Mesendoderm (in vitro differentiated cells): ENCODE results near the gene ARF3.
A peak's percentile ranks its signal among the peaks of the same experiment; 100 is the strongest.

Experiments used
- DNase-seq: peaks from one replicate; pipeline ENCODE4 v3.0.0; 2013
- H2AK5ac ChIP-seq: 2 replicates; pipeline ENCODE4 v1.6.1; 2013; ENCODE audit warnings: low read length, inconsistent platforms
- H2BK120ac ChIP-seq: 2 replicates; pipeline ENCODE4 v1.6.1; 2013; ENCODE audit warnings: low read depth, mild to moderate bottlenecking, low read length, moderate library complexity, mixed read lengths
- H2BK15ac ChIP-seq: replicated peaks from 2 replicates; pipeline ENCODE4 v1.6.1; 2013; ENCODE audit warnings: low read depth, mild to moderate bottlenecking, moderate library complexity
- H2BK5ac ChIP-seq: 2 replicates; pipeline ENCODE4 v1.6.1; 2013; ENCODE audit warnings: low read length, inconsistent platforms
- H3K18ac ChIP-seq: 2 replicates; pipeline ENCODE4 v1.6.1; 2013; ENCODE audit warnings: mild to moderate bottlenecking, low read length, mixed read lengths
- H3K23ac ChIP-seq: one replicate; pipeline ENCODE4 v1.6.1; 2013; ENCODE audit warnings: low read length
- H3K27ac ChIP-seq: 2 replicates; pipeline ENCODE4 v1.5.1; 2013; ENCODE audit warnings: low read depth, mild to moderate bottlenecking, inconsistent platforms, low read length, moderate library complexity
- H3K27me3 ChIP-seq: 2 replicates; pipeline ENCODE4 v1.6.1; 2013; ENCODE audit warnings: low read length, control low read depth, mild to moderate bottlenecking, inconsistent platforms; ENCODE audit not compliant: insufficient read depth, poor library complexity
- H3K36me3 ChIP-seq: 2 replicates; pipeline ENCODE4 v1.6.1; 2013; ENCODE audit warnings: low read length, inconsistent platforms; ENCODE audit not compliant: control insufficient read depth, insufficient read depth
- H3K4ac ChIP-seq: one replicate; pipeline ENCODE4 v1.6.1; 2013; ENCODE audit warnings: low read depth, mild to moderate bottlenecking, low read length, moderate library complexity
- H3K4me1 ChIP-seq: 2 replicates; pipeline ENCODE4 v1.6.1; 2013; ENCODE audit warnings: low read depth, low read length, inconsistent platforms; ENCODE audit not compliant: control insufficient read depth
- H3K4me2 ChIP-seq: 2 replicates; pipeline ENCODE4 v1.6.1; 2013; ENCODE audit warnings: low read length
- H3K4me3 ChIP-seq: 2 replicates; pipeline ENCODE4 v1.5.1; 2013; ENCODE audit warnings: mild to moderate bottlenecking, low read length
- H3K56ac ChIP-seq: one replicate; pipeline ENCODE4 v1.6.1; 2013; ENCODE audit warnings: low read length
- H3K79me1 ChIP-seq: 2 replicates; pipeline ENCODE4 v1.6.1; 2013; ENCODE audit warnings: low read length, inconsistent platforms
- H3K79me2 ChIP-seq: 2 replicates; pipeline ENCODE4 v1.6.1; 2013; ENCODE audit warnings: mild to moderate bottlenecking, low read length; ENCODE audit not compliant: control insufficient read depth, insufficient read depth
- H3K9ac ChIP-seq: 2 replicates; pipeline ENCODE4 v1.6.1; 2013; ENCODE audit warnings: low read length, inconsistent platforms
- H4K5ac ChIP-seq: one replicate; pipeline ENCODE4 v1.6.1; 2013; ENCODE audit warnings: low read length
- H4K8ac ChIP-seq: one replicate; pipeline ENCODE4 v1.6.1; 2013; ENCODE audit warnings: low read depth, mild to moderate bottlenecking, control low read depth, low read length, moderate library complexity
- WGBS: extraction: QIAGEN DNeasy Blood & Tissue Kit; methylation state at CpG from one replicate; pipeline ENCODE4 v1.1.7; 2013; ENCODE audit warnings: low lambda C conversion rate, missing lambda C conversion rate; ENCODE audit not compliant: insufficient coverage; ENCODE audit errors: extremely low coverage; 5-methylcytosine and 5-hydroxymethylcytosine counted together

Gene ARF3

DNA sequence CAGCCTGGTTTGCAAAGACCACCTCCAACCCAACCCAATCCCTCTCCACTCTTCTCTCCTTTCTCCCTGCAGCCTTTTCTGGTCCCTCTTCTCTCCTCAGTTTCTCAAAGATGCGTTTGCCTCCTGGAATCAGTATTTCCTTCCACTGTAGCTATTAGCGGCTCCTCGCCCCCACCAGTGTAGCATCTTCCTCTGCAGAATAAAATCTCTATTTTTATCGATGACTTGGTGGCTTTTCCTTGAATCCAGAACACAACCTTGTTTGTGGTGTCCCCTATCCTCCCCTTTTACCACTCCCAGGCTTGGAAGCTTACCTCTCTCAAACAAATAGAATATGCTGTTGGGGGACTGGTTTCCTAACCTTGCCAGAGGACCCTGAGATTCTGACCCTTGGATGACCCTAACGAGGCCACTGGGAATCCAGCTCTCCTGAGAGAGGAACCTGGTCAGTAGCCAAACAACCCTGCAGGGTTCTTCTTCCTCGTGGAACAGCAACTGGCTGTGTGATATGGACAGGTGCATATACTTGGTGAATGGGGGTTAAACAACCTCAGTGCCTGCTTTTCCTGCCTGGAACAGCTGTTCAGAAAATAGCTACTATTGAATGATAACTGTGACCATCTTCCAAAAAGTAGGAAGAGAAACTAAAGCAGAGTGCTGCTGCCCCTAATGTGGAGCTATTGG is 25.3 kb upstream of the ARF3 start:
- Histone ChIP-seq H2BK5ac (no peak overlapping the region), H3K4me3 (no peak overlapping the region), H3K79me2 (no peaks in the 10 kb centered on the region), H3K36me3 (no peaks in the 10 kb centered on the region), H3K9ac (no peak overlapping the region), H3K27me3 (peaks cover 71% of the 10 kb centered on the region), H4K5ac (no peak overlapping the region), H3K27ac (no peak overlapping the region), H2AK5ac (no peak overlapping the region), H3K56ac (no peak overlapping the region), H3K4me2 (no peak overlapping the region), H3K18ac (no peak overlapping the region), H2BK120ac (no peak overlapping the region), H4K8ac (no peak overlapping the region), H2BK15ac (no peak overlapping the region), H3K23ac (no peak overlapping the region), H3K79me1 (no peaks in the 10 kb centered on the region), H3K4me1 (no peaks in the 10 kb centered on the region), H3K4ac (no peak overlapping the region)
- WGBS: no CpG with 5 or more reads among the region's 6 CpGs
- DNase-seq: no peak

GRCh38 chr12:48981757-48982157 is 24.5 kb upstream of the ARF3 start:
- H3K4me1 ChIP-seq: no peaks in the 10 kb centered on the region
- H2BK15ac ChIP-seq: no peak overlapping the region
- H2BK5ac ChIP-seq: no peak overlapping the region
- no peak overlapping the region for H2BK120ac ChIP-seq
- no CpG with 5 or more reads among the region's 13 CpGs for WGBS
- H4K8ac ChIP-seq: no peak overlapping the region
- H4K5ac ChIP-seq: no peak overlapping the region
- no peak for DNase-seq
- no peak overlapping the region for H3K4me2 ChIP-seq
- no peak overlapping the region for H2AK5ac ChIP-seq
- H3K79me2 ChIP-seq: no peaks in the 10 kb centered on the region
- H3K18ac ChIP-seq: no peak overlapping the region
- H3K79me1 ChIP-seq: no peaks in the 10 kb centered on the region
- peak overlapping the region; percentile 94 for H3K23ac ChIP-seq
- no peak overlapping the region for H3K4me3 ChIP-seq
- no peak overlapping the region for H3K56ac ChIP-seq
- no peaks in the 10 kb centered on the region for H3K36me3 ChIP-seq
- peaks cover 74% of the 10 kb centered on the region for H3K27me3 ChIP-seq
- H3K27ac ChIP-seq: no peak overlapping the region
- no peak overlapping the region for H3K4ac ChIP-seq
- no peak overlapping the region for H3K9ac ChIP-seq

- H3K79me2 ChIP-seq: no peaks in the 10 kb centered on the region
- H2BK5ac ChIP-seq: no peak overlapping the region
- peak overlapping the region; percentile 94 for H3K23ac ChIP-seq
- H3K4ac ChIP-seq: no peak overlapping the region
- no peak overlapping the region for H2BK15ac ChIP-seq
- no peak overlapping the region for H3K27ac ChIP-seq
- H4K8ac ChIP-seq: no peak overlapping the region
- no peak overlapping the region for H4K5ac ChIP-seq
- peak; percentile 63 for DNase-seq
- no peak overlapping the region for H2BK120ac ChIP-seq
- H3K4me3 ChIP-seq: no peak overlapping the region
- H3K18ac ChIP-seq: no peak overlapping the region
- no peaks in the 10 kb centered on the region for H3K79me1 ChIP-seq
- H3K4me2 ChIP-seq: peak overlapping the region; percentile 53
- WGBS: no CpG with 5 or more reads among the region's 91 CpGs
- peak overlapping the region; percentile 43 for H3K9ac ChIP-seq
- no peaks in the 10 kb centered on the region for H3K4me1 ChIP-seq
- peaks cover 75% of the 10 kb centered on the region for H3K27me3 ChIP-seq
- H2AK5ac ChIP-seq: no peak overlapping the region
- no peaks in the 10 kb centered on the region for H3K36me3 ChIP-seq
- peak overlapping the region; percentile 45 for H3K56ac ChIP-seq
Observed at GRCh38 chr12:48980953-48981756, 23.9 kb upstream of the ARF3 start.

DNA sequence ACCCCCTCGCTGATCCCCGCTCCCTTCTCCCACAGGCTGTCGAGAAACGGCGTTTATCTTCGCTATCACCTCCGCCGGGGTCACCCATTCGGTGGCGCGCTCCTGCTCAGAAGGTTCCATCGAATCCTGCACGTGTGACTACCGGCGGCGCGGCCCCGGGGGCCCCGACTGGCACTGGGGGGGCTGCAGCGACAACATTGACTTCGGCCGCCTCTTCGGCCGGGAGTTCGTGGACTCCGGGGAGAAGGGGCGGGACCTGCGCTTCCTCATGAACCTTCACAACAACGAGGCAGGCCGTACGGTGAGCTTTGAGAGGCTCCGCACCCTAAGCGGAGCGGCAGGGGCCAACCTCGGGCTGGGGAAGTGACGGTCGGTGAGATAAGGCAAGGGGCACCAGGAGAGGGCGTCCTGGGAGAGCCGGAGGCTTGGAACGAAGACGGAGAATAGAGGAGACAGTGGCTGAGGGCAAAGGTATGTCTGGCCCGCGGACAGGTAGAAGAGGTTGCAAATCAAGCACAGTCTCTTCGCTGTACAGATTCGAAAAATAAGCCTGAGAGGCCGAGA is 23.2 kb upstream of the ARF3 start:
- no peak overlapping the region for H2BK5ac ChIP-seq
- WGBS: no CpG with 5 or more reads among the region's 46 CpGs
- H4K8ac ChIP-seq: no peak overlapping the region
- H2BK15ac ChIP-seq: no peak overlapping the region
- H4K5ac ChIP-seq: no peak overlapping the region
- H3K56ac ChIP-seq: peak overlapping the region; percentile 50
- H3K9ac ChIP-seq: no peak overlapping the region
- no peak overlapping the region for H2AK5ac ChIP-seq
- no peak overlapping the region for H3K23ac ChIP-seq
- H3K79me2 ChIP-seq: no peaks in the 10 kb centered on the region
- H3K4me2 ChIP-seq: peak overlapping the region; percentile 53
- H3K4ac ChIP-seq: no peak overlapping the region
- H3K4me3 ChIP-seq: no peak overlapping the region
- peak; percentile 82 for DNase-seq
- no peak overlapping the region for H2BK120ac ChIP-seq
- no peak overlapping the region for H3K18ac ChIP-seq
- H3K79me1 ChIP-seq: no peaks in the 10 kb centered on the region
- H3K4me1 ChIP-seq: no peaks in the 10 kb centered on the region
- no peaks in the 10 kb centered on the region for H3K36me3 ChIP-seq
- no peak overlapping the region for H3K27ac ChIP-seq
- H3K27me3 ChIP-seq: peaks cover 81% of the 10 kb centered on the region

DNA sequence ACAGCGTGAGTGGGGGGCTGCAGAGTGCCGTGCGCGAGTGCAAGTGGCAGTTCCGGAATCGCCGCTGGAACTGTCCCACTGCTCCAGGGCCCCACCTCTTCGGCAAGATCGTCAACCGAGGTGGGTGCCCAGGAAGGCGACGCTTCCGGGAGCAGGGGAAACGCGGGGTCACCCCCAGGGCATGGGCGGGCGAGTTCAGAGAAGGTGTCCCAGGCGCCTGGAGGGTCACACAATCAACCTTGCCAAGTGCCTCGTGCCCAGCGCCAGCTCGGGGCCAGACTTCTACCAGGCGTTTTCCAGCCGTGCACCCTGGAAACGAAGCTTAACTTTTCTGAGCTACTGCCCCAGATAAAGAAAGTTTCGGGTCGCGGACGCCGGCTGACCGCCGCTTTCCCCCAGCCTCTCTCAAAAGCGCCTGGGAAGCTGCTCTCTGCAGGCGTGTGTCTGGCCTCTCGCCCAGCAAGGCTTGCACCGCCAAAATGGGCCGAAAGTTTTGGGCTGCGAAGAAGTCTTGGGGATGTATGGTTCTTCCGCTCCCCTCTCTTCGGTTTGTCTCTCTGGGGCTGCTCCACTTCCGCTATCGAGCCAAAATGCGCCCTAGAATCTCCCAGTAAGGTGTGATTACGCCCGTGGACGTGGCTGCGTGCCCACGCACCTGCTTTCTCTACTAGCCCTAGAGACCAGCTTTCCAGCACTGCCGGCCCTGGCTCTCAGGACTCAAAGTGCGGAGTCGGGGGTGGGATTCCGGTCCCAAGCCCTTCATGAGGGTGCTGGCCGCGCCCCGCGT is 22.5 kb upstream of the ARF3 start:
- Histone ChIP-seq H4K8ac (no peak overlapping the region), H3K4me3 (no peak overlapping the region)
- no CpG with 5 or more reads among the region's 55 CpGs for WGBS

More for the DNA sequence above, 22.5 kb upstream of the ARF3 start:
- H3K27ac ChIP-seq: no peak overlapping the region
- H2AK5ac ChIP-seq: no peak overlapping the region
- no peak overlapping the region for H3K18ac ChIP-seq
- H3K23ac ChIP-seq: peak overlapping the region; percentile 24
- no peak for DNase-seq
- no peak overlapping the region for H2BK15ac ChIP-seq
- H3K9ac ChIP-seq: no peak overlapping the region
- H3K27me3 ChIP-seq: peaks cover 82% of the 10 kb centered on the region
- no peak overlapping the region for H3K4me2 ChIP-seq
- peak overlapping the region; percentile 50 for H3K56ac ChIP-seq
- H4K5ac ChIP-seq: no peak overlapping the region
- H3K79me1 ChIP-seq: no peaks in the 10 kb centered on the region
- H3K4me1 ChIP-seq: no peaks in the 10 kb centered on the region
- no peaks in the 10 kb centered on the region for H3K36me3 ChIP-seq
- H3K4ac ChIP-seq: no peak overlapping the region
- no peak overlapping the region for H2BK120ac ChIP-seq
- no peaks in the 10 kb centered on the region for H3K79me2 ChIP-seq
- H2BK5ac ChIP-seq: no peak overlapping the region
